Measurements from ENCODE around the gene CST2. TPM values are rescaled to one million over a fixed set of nuclear protein-coding genes. Genes with fewer than 3 reads are reported as not detected.
"Not testable (repeated sequence)": the region's sequence is repeated elsewhere in the genome, so short reads cannot be mapped to it uniquely, and the experiment has no call there.

The CST2 gene
- total RNA-seq, 2 experiments from 2014 or later, result not detected

DNA sequence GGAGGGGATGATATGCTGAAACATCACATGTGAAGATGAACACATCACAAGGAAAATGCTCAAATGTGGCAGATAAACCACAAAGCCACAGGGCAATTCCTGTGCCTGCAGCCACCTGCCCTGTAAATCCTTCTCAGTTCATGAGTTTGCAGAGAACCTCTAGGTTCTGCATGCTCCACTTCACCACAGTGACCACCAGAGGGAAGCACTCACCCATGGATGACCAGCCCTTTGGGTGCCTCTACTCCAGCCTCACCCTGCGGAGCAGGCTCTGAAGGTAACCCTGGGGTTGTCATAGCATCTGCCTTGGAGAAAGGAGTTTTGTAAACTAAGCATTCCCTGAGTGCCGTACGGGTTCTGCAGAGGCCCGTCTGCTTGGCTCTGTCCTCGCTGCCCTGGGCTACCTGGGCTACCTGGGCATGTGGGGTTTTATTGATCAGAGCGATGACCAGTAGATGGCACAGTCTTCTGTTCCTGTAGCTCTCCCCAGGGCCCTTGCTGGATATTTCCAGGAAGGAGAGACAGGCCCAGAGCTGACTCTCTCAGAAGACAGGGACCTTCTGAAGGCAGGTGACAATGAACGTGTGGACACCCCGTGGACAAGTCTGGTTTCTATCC is 44.1 kb downstream of the CST2 start:
- H3K4me3 Mint-ChIP-seq, result no peak overlapping the region
- no peaks in the 10 kb centered on the region for H3K4me1 Mint-ChIP-seq
- no peak overlapping the region for H3K27ac Mint-ChIP-seq
- H3K36me3 Mint-ChIP-seq (ENCODE audit: low read depth), result no peaks in the 10 kb centered on the region
- peaks cover 4% of the 10 kb centered on the region for H3K27me3 Mint-ChIP-seq
- CTCF ChIA-PET, result no interaction called here
- peak; percentile 31 for DNase-seq
- no peaks in the 10 kb centered on the region for H3K9me3 Mint-ChIP-seq
- POLR2A ChIA-PET, result no interaction called here

DNA sequence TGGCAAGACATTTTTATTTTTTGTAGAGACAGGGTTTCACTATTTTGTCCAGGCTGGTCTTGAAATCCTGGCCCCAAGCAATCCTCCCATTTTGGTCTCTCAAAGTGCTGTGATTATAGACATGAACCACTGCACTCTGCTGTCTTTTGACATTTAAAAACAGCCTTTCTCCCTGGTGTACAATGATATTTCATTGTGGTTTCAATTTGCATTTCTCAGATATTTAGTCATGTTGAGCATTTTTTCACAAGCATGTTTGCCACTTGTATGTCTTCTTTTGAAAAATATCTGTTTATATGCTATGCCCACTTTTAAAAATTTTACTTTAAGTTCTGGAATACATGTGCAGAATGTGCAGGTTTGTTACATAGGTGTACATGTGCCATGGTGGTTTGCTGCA is 47.9 kb downstream of the CST2 start:
- H3K27me3 Mint-ChIP-seq; H3K36me3 Mint-ChIP-seq (ENCODE audit: low read depth); H3K4me3 Mint-ChIP-seq; DNase-seq; H3K4me1 Mint-ChIP-seq; CTCF ChIA-PET; POLR2A ChIA-PET; H3K27ac Mint-ChIP-seq; H3K9me3 Mint-ChIP-seq: not testable (repeated sequence)

DNA sequence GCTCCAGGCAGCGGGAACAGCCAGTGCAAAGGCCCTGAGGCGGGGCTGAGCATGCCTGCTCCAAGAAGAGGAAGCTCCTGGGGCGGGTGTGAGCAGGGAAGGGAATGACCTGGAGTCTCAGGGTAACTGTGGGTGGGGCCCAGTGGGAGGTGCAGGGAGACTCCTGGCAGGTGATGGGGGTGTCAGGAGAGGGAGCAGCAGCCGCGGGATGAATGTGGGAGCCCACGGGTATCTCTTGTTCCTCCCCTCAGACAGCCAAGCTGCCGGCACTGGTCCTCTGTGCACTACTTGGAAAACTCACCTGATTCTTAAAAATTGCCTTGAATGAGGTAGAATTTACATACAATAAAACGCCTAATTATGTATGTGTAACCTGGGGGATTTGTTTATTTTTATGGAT is 49.1 kb downstream of the CST2 start:
- H3K27me3 Mint-ChIP-seq; H3K4me3 Mint-ChIP-seq; H3K9me3 Mint-ChIP-seq; H3K4me1 Mint-ChIP-seq; DNase-seq; CTCF ChIA-PET; H3K36me3 Mint-ChIP-seq (ENCODE audit: low read depth); POLR2A ChIA-PET; H3K27ac Mint-ChIP-seq: not testable (repeated sequence)

DNA sequence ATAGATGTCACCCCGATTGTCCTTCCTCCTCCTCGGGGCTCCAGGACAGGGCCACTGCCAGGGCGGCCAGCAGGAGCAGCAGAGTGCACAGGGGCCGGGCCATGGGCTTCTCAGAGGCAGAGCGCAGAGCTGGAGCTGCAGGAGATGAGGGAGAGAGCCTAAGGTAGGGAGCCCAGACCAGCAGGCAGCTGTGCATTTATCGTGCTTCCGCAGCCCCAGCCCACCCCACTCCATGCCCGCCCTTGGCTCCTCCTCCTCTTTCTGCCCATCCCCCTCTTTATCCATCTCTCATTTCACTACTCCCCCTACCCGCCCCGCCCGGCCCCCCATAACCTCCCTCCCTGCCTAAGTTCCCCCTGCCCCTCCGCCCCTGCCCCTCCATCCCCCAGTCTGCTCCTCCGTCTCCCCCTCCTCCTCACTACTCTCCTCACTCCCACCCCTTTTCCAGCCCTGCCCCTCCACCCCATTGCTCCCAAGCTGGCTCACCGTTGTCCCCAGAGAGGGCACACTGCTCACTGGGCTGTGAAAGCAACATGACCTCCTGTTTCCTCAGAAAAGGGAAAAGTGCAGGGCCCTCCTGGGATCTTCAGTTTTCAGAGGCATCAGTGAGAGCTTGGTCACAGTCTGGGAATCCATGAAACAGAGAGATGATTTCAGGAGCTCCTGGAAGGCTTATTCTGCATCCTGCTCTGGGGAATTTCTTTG is 50.3 kb downstream of the CST2 start:
- CTCF ChIA-PET, result no interaction called here
- DNase-seq, result no peak
- POLR2A ChIA-PET, result no interaction called here
- H3K4me3 Mint-ChIP-seq, result no peak overlapping the region
- peaks cover 4% of the 10 kb centered on the region for H3K27me3 Mint-ChIP-seq
- no peaks in the 10 kb centered on the region for H3K9me3 Mint-ChIP-seq
- no peaks in the 10 kb centered on the region for H3K36me3 Mint-ChIP-seq (ENCODE audit: low read depth)
- H3K4me1 Mint-ChIP-seq, result no peaks in the 10 kb centered on the region
- no peak overlapping the region for H3K27ac Mint-ChIP-seq

DNA sequence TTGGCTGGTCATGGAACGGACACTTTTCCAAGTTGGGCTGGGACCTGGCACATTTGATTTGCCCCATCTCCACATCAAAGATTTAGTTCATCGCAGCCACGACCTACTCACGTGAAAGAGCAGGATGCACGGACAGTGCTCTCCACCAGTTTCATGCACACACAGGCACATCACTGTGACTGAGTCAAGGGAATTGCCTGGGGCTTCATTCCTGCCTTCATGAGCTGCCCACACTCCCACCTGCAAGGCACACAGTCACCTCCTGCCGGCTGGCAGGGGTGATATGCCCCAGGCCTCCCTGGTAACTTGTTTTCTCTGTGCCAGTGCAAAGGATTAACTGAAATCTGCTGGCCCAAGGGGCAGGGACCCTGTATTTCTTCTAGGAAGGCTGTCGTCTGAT is 52.4 kb downstream of the CST2 start:
- ChIA-PET POLR2A (no interaction called here), CTCF (no interaction called here)
- H3K9me3 Mint-ChIP-seq, result no peaks in the 10 kb centered on the region

More for the DNA sequence above, 52.4 kb downstream of the CST2 start:
- DNase-seq, result no peak
- Mint-ChIP-seq H3K27ac (no peak overlapping the region), H3K4me1 (no peaks in the 10 kb centered on the region), H3K27me3 (peaks cover 2% of the 10 kb centered on the region), H3K4me3 (no peak overlapping the region), H3K36me3 (ENCODE audit: low read depth) (no peaks in the 10 kb centered on the region)

Other genes starting within 250 kb of the CST2 start
- not detected for gene CST9, start 220.8 kb downstream of the CST2 start, total RNA-seq
- under 1 TPM; 0.55 to 0.76 TPM for gene CST3, start 188.8 kb downstream of the CST2 start, total RNA-seq
- gene CST4, start 137.7 kb downstream of the CST2 start, total RNA-seq, result not detected
- not detected for gene CST1, start 75.8 kb downstream of the CST2 start, total RNA-seq
- not detected for gene CST5, start 53.0 kb upstream of the CST2 start, total RNA-seq
- not detected for gene GGTLC1, start 162.1 kb upstream of the CST2 start, total RNA-seq